ENCODE results near the gene IFNA1. TPM values are rescaled to one million over a fixed set of nuclear protein-coding genes. Genes with fewer than 3 reads are reported as not detected.
A peak's percentile ranks its signal among the peaks of the same experiment; 100 is the strongest.

The IFNA1 gene
- total RNA-seq = not detected in 2 replicates

- DNase-seq (ENCODE audit: low read depth) = no peak
- no peak for TF ChIP-seq CTCF (IDR thresholded peaks at IDR 0.05; ENCODE audit: insufficient read depth, low read length, severe bottlenecking)
- Histone ChIP-seq H3K27me3 (ENCODE audit: control insufficient read depth, insufficient read depth, low read length) (no peaks in the 10 kb centered on the region), H3K36me3 (ENCODE audit: control insufficient read depth, insufficient read depth, low read length) (no peaks in the 10 kb centered on the region), H3K4me3 (ENCODE audit: low read depth, low read length) (no peak within 1 kb of the TSS)
- no peak for FAIRE-seq
Measured at GRCh38 chr9:21440139-21440538, at the start of gene IFNA1. IFNA1 (plus strand) TSS chr9:21440439; CDS start chr9:21440508, 69 bp downstream.

- peak; percentile 37 for DNase-seq (ENCODE audit: low read depth)
- TF ChIP-seq CTCF (IDR thresholded peaks at IDR 0.05; ENCODE audit: insufficient read depth, low read length, severe bottlenecking) = peak; percentile 8
- Histone ChIP-seq H3K36me3 (ENCODE audit: control insufficient read depth, insufficient read depth, low read length) (no peaks in the 10 kb centered on the region), H3K27me3 (ENCODE audit: control insufficient read depth, insufficient read depth, low read length) (peaks cover 21% of the 10 kb centered on the region), H3K4me3 (ENCODE audit: low read depth, low read length) (no peak overlapping the region)
- no peak for FAIRE-seq
Measured at GRCh38 chr9:21392270-21392669, 48.0 kb upstream of the IFNA1 start.

GRCh38 chr9:21395778-21396717 lies 44.2 kb upstream of the IFNA1 start:
- FAIRE-seq = no peak
- H3K27me3 ChIP-seq (ENCODE audit: control insufficient read depth, insufficient read depth, low read length) = peaks cover 23% of the 10 kb centered on the region
- no peaks in the 10 kb centered on the region for H3K36me3 ChIP-seq (ENCODE audit: control insufficient read depth, insufficient read depth, low read length)
- peak; percentile 95 for TF ChIP-seq CTCF (IDR thresholded peaks at IDR 0.05; ENCODE audit: insufficient read depth, low read length, severe bottlenecking)
- no peak for DNase-seq (ENCODE audit: low read depth)
- H3K4me3 ChIP-seq (ENCODE audit: low read depth, low read length) = no peak overlapping the region

GRCh38 chr9:21398955-21399489 lies 41.2 kb upstream of the IFNA1 start:
- DNase-seq (ENCODE audit: low read depth) (no peak), FAIRE-seq (no peak)
- Histone ChIP-seq H3K4me3 (ENCODE audit: low read depth, low read length) (no peak overlapping the region), H3K36me3 (ENCODE audit: control insufficient read depth, insufficient read depth, low read length) (no peaks in the 10 kb centered on the region), H3K27me3 (ENCODE audit: control insufficient read depth, insufficient read depth, low read length) (peaks cover 23% of the 10 kb centered on the region)
- no peak for TF ChIP-seq CTCF (IDR thresholded peaks at IDR 0.05; ENCODE audit: insufficient read depth, low read length, severe bottlenecking)

GRCh38 chr9:21399956-21400355 lies 40.3 kb upstream of the IFNA1 start:
- FAIRE-seq = no peak
- no peak for DNase-seq (ENCODE audit: low read depth)
- TF ChIP-seq CTCF (IDR thresholded peaks at IDR 0.05; ENCODE audit: insufficient read depth, low read length, severe bottlenecking) = no peak
- H3K4me3 ChIP-seq (ENCODE audit: low read depth, low read length) = no peak overlapping the region
- H3K36me3 ChIP-seq (ENCODE audit: control insufficient read depth, insufficient read depth, low read length) = no peaks in the 10 kb centered on the region
- H3K27me3 ChIP-seq (ENCODE audit: control insufficient read depth, insufficient read depth, low read length) = peaks cover 23% of the 10 kb centered on the region

Data from bronchial epithelial cell (primary cell).